Left lung (tissue), 10 donors: Measurements from ENCODE around the gene WNT8B. TPM values are rescaled to one million over a fixed set of nuclear protein-coding genes. Genes with fewer than 3 reads are reported as not detected.

ENCODE experiments used
- ATAC-seq: fragments of 200-7000 bp; cut with Tn5 transposase; one replicate; pipeline ENCODE4 v1.9.1; 2020; ENCODE audit warnings: moderate library complexity
- DNase-seq, 4 donors: peaks; one replicate each; pipeline ENCODE4 v3.0.0-alpha.2; 2013 to 2020
- H3K27ac ChIP-seq, 2 donors: fragments of 200-600 bp; sonication (generic) in 1 of 2; one replicate each; pipeline versions ENCODE4 v1.5.0 to v1.8.0; 2020 to 2021
- H3K27me3 ChIP-seq, 2 donors: fragments of 200-600 bp; sonication (generic) in 1 of 2; one replicate each; pipeline versions ENCODE4 v1.5.0 to v1.8.0; 2020 to 2021
- H3K36me3 ChIP-seq, 2 donors: fragments of 200-600 bp; sonication (generic) in 1 of 2; one replicate each; pipeline versions ENCODE4 v1.5.0 to v1.8.0; 2020 to 2021
- H3K4me1 ChIP-seq, 2 donors: fragments of 200-600 bp; one replicate each; pipeline ENCODE4 v1.8.0; 2021
- H3K4me3 ChIP-seq, 2 donors: fragments of 200-600 bp; sonication (generic) in 1 of 2; one replicate each; pipeline versions ENCODE4 v1.5.0 to v1.8.0; 2020 to 2021; ENCODE audit warnings: mild to moderate bottlenecking in 1 of 2
- H3K9me3 ChIP-seq, 2 donors: fragments of 200-600 bp; sonication (generic) in 1 of 2; one replicate each; pipeline versions ENCODE4 v1.5.0 to v1.8.0; 2020 to 2021
- intact Hi-C, 2 donors: fragments of 100-400 bp; cut with DNase I; formaldehyde crosslinking; loops; one replicate each; pipeline versions ENCODE4 v1.11.2 to v1.14.2; 2022
- polyA plus RNA-seq, 6 donors: library from polyadenylated mRNA; unstranded; fragments of 120-200 nt; gene quantifications; one replicate each; pipeline ENCODE4 v1.2.1, GENCODE V29; 2013; ENCODE audit not compliant: insufficient read length in 6 of 6
- total RNA-seq, 2 donors: library from RNA; stranded (reverse); fragmentation: NEBNext Ultra II Directional; extraction: Animal tissue kit (Norgen Biotek cat#: 25700); gene quantifications; one replicate each; pipeline ENCODE4 v1.2.1, GENCODE V29; 2021
- TF ChIP-seq, protein P1 (sequence below), 2 donors: fragments of 200-600 bp; sonication (generic) in 1 of 2; IDR thresholded peaks; one replicate each; pipeline versions ENCODE4 v1.5.0 to v1.8.0; 2021; ENCODE audit warnings: antibody characterized with exemption in 2 of 2
- donor health status: DM: no; HTN: yes; CAD: no.
- donor health status: DM: no; HTN: no; CAD: no.

WNT8B gene
- total and polyA plus RNA-seq, 8 donors, result 0.09 to 0.24 (median 0.12) TPM; not detected in 2

- H3K9me3 ChIP-seq, result peaks cover 0 to 2% of the 10 kb centered on the region in 2 donors
- ATAC-seq (no peak), DNase-seq (no peak)
- no peak overlapping the region for H3K27ac ChIP-seq
- H3K36me3 ChIP-seq, result no peaks in the 10 kb centered on the region
- TF ChIP-seq, protein P1, sequence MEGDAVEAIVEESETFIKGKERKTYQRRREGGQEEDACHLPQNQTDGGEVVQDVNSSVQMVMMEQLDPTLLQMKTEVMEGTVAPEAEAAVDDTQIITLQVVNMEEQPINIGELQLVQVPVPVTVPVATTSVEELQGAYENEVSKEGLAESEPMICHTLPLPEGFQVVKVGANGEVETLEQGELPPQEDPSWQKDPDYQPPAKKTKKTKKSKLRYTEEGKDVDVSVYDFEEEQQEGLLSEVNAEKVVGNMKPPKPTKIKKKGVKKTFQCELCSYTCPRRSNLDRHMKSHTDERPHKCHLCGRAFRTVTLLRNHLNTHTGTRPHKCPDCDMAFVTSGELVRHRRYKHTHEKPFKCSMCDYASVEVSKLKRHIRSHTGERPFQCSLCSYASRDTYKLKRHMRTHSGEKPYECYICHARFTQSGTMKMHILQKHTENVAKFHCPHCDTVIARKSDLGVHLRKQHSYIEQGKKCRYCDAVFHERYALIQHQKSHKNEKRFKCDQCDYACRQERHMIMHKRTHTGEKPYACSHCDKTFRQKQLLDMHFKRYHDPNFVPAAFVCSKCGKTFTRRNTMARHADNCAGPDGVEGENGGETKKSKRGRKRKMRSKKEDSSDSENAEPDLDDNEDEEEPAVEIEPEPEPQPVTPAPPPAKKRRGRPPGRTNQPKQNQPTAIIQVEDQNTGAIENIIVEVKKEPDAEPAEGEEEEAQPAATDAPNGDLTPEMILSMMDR (IDR thresholded peaks at IDR 0.05), result no peak
- H3K4me3 ChIP-seq, result no peak overlapping the region
- intact Hi-C loops, result no loop called here
- peaks cover 0 to 7% of the 10 kb centered on the region in 2 donors for H3K27me3 ChIP-seq
- H3K4me1 ChIP-seq, result no peaks in the 10 kb centered on the region
Observed at GRCh38 chr10:100446130-100446761, 16.6 kb upstream of the WNT8B start.

- Histone ChIP-seq H3K27me3 (peaks cover 0 to 8% of the 10 kb centered on the region in 2 donors), H3K36me3 (no peaks in the 10 kb centered on the region), H3K4me1 (no peaks in the 10 kb centered on the region), H3K27ac (no peak overlapping the region), H3K4me3 (no peak overlapping the region), H3K9me3 (peaks cover 0 to 2% of the 10 kb centered on the region in 2 donors)
- DNase-seq, result no peak
- ATAC-seq, result no peak
- intact Hi-C loops, result no loop called here
- TF ChIP-seq, protein P1 (IDR thresholded peaks at IDR 0.05), result no peak
Observed at GRCh38 chr10:100447663-100448062, 15.1 kb upstream of the WNT8B start.

DNA sequence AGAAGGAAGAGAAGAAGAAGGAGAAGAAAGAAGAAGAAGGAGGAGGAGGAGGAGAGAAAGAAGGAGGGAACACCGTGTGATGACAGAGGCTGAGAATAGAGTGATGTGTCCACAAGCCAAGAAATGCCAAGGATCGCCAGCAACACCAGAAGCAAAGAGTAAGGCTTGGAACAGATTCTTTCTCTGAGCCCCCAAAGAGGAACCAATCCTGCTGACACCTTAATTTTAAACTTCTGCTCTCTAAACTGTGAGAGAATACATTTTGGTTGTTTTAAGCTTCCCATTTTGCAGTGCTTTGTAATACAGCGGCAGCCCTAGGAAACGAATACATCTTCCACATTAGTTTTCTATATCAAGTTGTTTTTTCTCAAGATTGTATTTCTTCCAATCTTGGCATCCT is 13.9 kb upstream of the WNT8B start:
- Histone ChIP-seq H3K4me3 (no peak overlapping the region), H3K27ac (no peak overlapping the region), H3K27me3 (peaks cover 0 to 16% of the 10 kb centered on the region in 2 donors), H3K36me3 (no peaks in the 10 kb centered on the region), H3K9me3 (peaks cover 0 to 2% of the 10 kb centered on the region in 2 donors), H3K4me1 (no peaks in the 10 kb centered on the region)
- intact Hi-C loops, result no loop called here
- no peak for ATAC-seq
- no peak for DNase-seq
- TF ChIP-seq, protein P1 (IDR thresholded peaks at IDR 0.05), result no peak

DNA sequence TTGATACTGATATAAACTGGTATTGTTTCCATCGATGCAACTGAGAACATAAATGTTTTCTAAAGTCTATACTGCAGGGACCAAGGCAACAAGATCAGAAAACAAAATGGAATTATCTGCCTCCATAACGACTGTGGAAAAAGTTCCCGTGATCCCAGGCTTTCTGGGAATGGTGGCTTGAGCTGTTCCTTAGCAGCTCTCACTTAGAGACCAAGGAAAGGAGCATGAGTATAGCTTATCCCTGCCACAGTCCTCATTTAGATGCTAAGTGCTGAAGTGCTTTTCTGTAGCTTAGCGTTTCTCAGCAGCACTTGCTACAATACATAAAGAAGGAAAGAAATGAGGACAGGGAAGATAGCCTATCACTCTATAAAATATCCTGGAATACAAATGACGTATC is 5.5 kb downstream of the WNT8B start:
- DNase-seq, result no peak
- H3K4me3 ChIP-seq, result no peak overlapping the region
- intact Hi-C loops, result no loop called here
- H3K4me1 ChIP-seq, result no peaks in the 10 kb centered on the region
- peaks cover 0 to 18% of the 10 kb centered on the region in 2 donors for H3K27me3 ChIP-seq
- TF ChIP-seq, protein P1 (IDR thresholded peaks at IDR 0.05), result no peak
- H3K36me3 ChIP-seq, result no peaks in the 10 kb centered on the region
- no peak for ATAC-seq
- no peak overlapping the region for H3K27ac ChIP-seq
- no peaks in the 10 kb centered on the region for H3K9me3 ChIP-seq

- no peaks in the 10 kb centered on the region for H3K36me3 ChIP-seq
- H3K4me1 ChIP-seq, result no peaks in the 10 kb centered on the region
- H3K27ac ChIP-seq, result no peak overlapping the region
- intact Hi-C loops, result no loop called here
- H3K27me3 ChIP-seq, result peaks cover 0 to 24% of the 10 kb centered on the region in 2 donors
- no peak for DNase-seq
- H3K4me3 ChIP-seq, result no peak overlapping the region
- TF ChIP-seq, protein P1 (IDR thresholded peaks at IDR 0.05), result no peak
- no peak for ATAC-seq
- no peaks in the 10 kb centered on the region for H3K9me3 ChIP-seq
Observed at GRCh38 chr10:100468978-100469377, 6.2 kb downstream of the WNT8B start.
